Middle frontal gyrus (tissue), 1 donor: Measurements from ENCODE around the gene RREB1.

Experiments used
- DNase-seq: peaks from one replicate; pipeline ENCODE4 v3.0.0-alpha.2; 2015; ENCODE audit warnings: low spot score; ENCODE audit errors: extremely low spot score

RREB1 gene

GRCh38 chr6:7159790-7160525, 52.2 kb downstream of the RREB1 start:
- no peak for DNase-seq

GRCh38 chr6:7161253-7161623, 53.5 kb downstream of the RREB1 start:
- no peak for DNase-seq

- no peak for DNase-seq
These were observed 54.1 kb downstream of the RREB1 start for GRCh38 chr6:7161845-7162244.

- DNase-seq = no peak
These were observed 55.9 kb downstream of the RREB1 start for GRCh38 chr6:7163661-7164071.

GRCh38 chr6:7164536-7165001, 56.8 kb downstream of the RREB1 start:
- no peak for DNase-seq

GRCh38 chr6:7165002-7165889, 57.5 kb downstream of the RREB1 start:
- no peak for DNase-seq

- DNase-seq = no peak
These were observed 58.1 kb downstream of the RREB1 start for GRCh38 chr6:7165890-7166267.

- no peak for DNase-seq
These were observed 58.9 kb downstream of the RREB1 start for GRCh38 chr6:7166410-7167293.

GRCh38 chr6:7169296-7169721, 61.5 kb downstream of the RREB1 start:
- no peak for DNase-seq

- no peak for DNase-seq
These were observed 62.5 kb downstream of the RREB1 start for GRCh38 chr6:7170117-7170732.

GRCh38 chr6:7171119-7171518, 63.4 kb downstream of the RREB1 start:
- no peak for DNase-seq

- DNase-seq = no peak
These were observed 64.0 kb downstream of the RREB1 start for GRCh38 chr6:7171733-7172132.

GRCh38 chr6:7172649-7173048, 64.9 kb downstream of the RREB1 start:
- DNase-seq = no peak

GRCh38 chr6:7173843-7174503, 66.2 kb downstream of the RREB1 start:
- DNase-seq = no peak

GRCh38 chr6:7175462-7175861, 67.7 kb downstream of the RREB1 start:
- DNase-seq = no peak

GRCh38 chr6:7176208-7176607, 68.4 kb downstream of the RREB1 start:
- DNase-seq = no peak

- no peak for DNase-seq
These were observed 70.5 kb downstream of the RREB1 start for GRCh38 chr6:7178280-7178679.

GRCh38 chr6:7180751-7181150, 73.0 kb downstream of the RREB1 start:
- DNase-seq = no peak

GRCh38 chr6:7183707-7184106, 75.9 kb downstream of the RREB1 start:
- DNase-seq = no peak

GRCh38 chr6:7184502-7184901, 76.7 kb downstream of the RREB1 start:
- DNase-seq = no peak

- DNase-seq = no peak
These were observed 77.8 kb downstream of the RREB1 start for GRCh38 chr6:7185561-7185960.
